Activated naive CD4-positive, alpha-beta T cell (primary cell): ENCODE measurements around the gene CHRNA1.

Experiments
- DNase-seq, 4 experiments: peaks; one replicate each; lab custom pipeline; 2025; lab: John Stamatoyannopoulos, UW

CHRNA1 gene

DNA sequence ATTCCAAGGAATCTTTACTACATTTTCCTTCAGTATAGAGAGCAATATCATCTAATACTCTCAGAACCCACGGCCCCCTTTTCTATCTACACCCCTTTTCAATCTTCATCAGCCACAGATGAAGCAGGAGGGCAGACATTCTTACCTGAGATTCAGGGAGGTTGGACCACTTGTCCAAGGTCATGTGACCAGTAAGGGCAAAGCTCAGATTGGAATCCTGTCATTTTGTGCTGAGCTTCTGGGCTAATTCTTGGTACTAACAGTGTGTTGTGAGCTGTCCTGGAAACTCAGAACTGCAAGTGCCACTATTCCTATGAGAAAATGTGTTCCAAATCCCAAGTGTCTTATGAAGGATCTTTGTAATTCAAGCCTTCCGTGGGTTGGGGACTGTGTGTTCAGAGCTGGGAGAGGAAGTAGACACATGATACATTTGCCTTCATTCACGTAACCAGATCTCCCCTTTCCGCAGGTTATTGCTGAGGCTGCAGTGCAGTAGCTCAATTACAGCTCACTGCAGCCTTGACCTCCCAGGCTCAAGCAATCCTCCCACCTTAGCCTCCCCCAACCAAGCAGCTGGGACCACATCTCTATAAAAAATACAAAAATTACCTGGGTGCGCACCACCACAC lies 3.3 kb downstream of the CHRNA1 start:
- DNase-seq, result no peak

DNA sequence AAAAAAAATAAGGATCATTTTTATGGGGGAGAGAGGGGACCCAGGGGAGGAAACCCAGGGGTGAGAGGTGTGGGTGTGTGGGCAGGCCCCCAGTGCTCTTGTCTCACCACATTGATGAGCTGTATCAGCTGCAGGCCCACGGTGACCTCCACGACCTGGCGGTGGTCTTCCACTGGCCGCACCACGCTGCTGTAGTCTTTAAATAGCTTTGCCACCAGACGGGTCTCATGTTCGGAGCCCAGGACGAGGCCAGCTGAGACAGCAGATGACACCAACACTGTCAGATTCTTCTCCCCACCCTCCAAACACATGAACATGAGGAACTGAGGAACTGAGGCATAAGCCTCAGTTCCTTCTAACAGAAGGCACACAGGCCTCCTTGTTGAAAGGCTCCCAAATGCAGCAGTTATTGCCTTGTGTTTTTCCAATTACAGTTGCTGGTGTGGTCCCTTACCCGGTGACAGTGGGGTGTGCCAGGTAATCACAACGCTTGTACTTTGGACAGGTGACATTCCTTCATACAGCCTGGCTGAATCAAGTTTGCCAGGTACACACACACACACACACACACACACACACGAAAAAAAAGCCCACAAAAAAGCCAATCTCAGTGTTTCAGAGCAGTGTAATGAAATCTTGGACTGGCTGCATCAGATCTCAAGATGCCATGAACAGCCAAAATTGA lies 4.7 kb downstream of the CHRNA1 start:
- no peak for DNase-seq

DNA sequence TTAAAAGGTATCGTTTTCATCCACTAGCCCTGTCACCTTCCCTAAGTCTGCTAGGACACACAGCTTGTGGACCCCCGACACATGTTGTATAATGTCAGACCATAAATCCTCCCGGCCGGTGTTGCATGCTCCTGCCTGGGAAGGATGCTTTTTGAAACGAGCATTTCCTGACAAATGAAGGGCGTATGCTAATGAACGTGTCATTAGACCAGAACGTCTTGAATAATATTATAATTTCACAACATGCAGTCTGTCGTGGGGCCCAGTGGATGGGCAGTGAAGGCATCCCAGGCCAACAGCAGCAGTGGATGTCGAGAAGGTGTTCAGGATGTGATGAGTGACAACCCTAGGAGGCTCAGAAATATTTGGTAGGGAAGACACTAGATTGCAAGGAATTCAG lies 7.5 kb downstream of the CHRNA1 start:
- no peak for DNase-seq

DNA sequence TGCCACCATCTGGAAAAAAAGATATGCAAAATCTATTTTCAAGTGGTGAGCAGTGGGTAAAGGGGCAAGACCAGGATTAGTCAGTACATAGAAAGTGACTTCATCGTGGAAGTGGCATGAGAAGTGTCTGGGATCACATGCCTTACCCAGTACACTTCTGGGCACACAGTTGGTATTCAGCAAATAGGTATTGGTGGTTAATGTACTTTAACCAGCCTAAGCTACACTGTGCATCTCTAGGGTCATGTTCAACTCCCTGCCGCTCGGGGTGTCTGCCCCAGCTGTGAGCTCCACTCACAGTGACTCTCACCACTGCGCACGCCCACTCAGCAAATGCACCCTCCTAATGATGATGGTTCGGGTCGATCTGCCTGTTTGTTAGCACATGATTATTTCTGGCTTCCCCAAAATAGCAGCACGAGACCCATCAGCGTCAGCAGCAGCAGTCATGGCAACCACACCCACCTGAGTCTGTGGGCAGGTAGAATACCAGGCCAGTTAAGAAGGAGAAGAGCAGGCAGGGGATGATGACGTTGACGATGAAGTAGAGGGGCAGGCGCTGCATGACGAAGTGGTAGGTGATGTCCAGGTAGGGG lies 11.1 kb downstream of the CHRNA1 start:
- DNase-seq, result no peak

DNA sequence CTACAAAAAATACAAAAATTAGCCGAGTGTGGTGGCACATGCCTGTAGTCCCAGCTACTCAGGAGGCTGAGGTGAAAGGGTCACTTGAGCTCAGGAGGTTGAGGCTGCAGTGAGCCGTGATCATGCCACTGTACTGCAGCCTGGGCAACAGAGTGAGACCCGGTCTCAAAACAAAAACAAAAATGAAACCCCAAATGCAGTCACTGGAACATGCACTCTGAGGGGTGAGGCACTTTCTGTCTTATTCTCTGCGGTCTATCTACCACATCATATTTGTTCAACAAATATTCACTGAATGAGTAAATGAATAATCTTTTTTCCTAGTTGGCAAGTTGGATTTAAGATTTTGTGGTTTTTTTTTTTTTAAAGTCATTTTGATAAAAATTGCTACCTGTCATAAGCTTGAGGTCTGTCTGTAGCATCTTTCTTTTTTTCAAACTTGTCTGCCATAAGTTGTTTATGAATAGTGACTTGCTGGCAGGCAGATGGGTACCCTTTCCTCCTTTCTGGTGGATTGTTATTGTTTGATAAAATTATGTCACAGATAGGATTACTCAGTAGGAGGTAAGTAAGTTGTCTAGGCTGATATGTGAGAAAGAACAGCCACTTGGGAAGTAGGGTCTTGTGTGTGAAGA lies 11.8 kb downstream of the CHRNA1 start:
- DNase-seq, result no peak

DNA sequence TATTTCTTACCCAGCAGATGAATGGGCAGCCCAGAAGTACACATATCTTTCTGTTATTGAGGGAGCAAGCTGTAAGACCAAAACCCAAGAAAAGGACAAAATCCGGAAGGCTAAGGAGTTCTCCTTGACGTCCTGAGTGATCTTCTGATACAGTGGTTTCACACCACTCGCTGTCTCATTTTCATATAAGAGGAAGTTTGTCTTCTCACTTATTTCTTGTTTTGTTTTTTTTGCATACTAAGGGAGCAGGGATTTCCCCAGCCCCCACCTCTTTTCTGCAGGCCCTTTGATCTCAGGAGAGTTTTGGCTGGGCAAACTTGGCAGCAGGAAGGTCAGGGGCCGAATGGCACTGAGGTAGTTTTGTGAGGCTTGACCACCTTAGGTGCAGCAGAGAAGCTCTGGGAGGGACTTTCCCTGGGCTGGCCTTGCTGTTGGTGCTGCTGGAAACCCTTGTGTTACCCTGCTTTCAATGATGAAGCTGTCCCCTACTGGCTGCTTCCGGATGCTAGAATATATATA lies 13.3 kb downstream of the CHRNA1 start:
- no peak for DNase-seq

DNA sequence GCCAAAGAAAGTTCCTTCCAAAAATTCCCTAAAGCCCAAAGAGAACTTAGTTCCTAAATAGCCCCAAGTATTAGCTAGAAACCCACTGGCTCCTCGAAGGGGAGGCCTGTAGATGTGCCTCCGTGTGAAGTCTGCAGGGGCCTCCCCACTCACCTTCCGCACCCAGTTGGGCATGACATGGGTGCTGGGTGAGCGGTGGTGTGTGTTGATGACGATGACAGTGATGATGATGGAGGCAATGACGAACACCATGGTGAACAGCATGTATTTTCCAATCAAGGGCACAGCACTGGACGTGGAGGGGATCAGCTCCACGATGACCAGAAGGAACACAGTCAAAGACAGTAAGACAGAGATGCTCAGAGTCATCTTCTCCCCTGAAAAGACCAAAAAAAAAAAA lies 14.5 kb downstream of the CHRNA1 start:
- DNase-seq, result no peak

DNA sequence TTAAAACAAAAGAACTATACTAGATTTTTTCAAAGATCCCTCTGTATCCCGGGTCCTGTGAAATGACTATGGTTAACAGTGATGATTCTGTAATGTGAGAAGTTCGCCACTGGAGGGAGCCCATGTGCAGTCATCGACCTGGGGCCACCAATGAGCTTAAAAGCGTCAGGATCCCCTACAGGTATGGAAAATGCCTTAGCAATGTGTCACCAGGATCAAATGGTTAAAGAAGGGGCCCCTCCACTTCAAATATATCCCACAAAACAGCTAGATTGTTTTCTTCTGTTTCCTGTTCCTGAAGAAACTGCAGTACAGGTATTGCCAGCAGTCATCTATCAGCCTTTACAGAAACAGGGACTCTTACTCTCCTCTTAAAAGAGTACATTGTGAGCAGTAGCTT lies 15.3 kb downstream of the CHRNA1 start:
- DNase-seq, result peak; percentile 11 to 48 (median 30)

DNA sequence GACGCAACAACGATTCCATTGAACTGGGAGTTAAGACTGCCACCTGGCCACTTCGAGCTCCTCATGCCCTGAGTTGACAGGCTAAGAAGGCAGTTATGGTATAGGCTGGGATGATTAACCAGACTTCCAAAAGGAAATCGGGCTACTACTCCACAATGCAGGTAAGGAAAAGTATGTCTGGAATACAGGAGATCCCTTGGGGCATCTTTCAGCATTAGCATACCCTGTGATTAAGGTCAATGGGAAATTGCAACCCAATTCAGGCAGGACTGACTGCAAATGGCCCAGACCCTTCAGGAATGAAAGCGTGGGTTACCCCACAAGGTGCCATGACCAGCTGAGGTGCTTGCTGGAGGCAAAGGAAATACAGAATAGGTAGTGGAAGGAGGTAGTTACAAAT lies 19.1 kb downstream of the CHRNA1 start:
- DNase-seq, result no peak

DNA sequence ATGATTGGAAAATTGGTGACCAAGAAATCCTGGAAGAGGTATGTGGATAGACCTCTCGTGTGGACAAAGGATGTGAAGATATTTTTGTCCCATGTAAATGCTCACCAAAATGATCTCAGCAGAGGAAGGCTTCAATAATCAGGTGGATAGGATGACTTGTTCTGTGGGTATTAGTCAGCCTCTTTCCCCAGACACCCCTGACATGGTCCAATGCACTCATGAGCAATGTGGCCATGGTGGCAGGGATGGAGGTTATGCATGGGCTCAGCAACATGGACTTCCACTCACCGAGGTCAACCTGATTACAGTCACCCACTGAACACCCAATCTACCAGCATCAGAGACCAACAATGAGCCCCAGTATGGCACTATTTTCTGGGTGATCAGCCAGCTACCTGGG lies 20.2 kb downstream of the CHRNA1 start:
- no peak for DNase-seq

DNA sequence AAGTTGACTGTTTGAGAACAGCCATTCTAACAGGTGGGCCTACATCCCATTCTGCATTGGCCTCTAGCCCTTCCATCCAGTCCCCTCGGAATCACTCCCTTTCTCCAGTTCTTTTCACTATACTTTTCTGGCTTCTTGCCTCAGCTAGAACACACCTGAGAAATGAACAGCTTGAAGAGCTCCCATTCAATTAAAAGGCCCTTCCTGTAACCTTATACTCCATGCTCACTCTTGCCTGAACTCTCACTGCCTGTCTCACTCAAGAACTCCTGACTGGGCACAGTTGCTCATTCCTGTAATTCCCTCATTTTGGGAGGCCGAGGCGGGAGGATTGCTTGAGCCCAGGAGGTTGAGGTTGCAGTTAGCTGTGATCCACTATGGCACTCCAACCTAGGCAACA lies 23.6 kb downstream of the CHRNA1 start:
- DNase-seq, result no peak

DNA sequence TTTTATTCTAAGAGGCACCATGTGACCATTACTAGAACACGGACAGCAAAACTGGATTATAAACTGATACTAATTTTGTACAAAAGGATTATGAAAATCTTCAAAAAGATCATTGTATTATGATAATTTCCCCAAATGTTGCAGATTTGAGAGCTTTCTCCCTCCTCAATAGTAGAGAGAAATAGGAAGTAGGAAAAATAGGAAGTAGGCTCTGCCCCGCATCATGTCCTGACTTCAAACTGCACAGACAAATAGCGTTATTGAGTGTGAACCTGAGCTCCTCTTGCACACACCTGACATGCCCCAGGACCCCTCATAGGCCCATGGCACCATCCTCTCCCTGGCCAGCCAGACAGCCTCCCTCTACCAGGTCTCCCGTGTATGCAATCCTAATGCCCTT lies 25.4 kb downstream of the CHRNA1 start:
- DNase-seq, result no peak

DNA sequence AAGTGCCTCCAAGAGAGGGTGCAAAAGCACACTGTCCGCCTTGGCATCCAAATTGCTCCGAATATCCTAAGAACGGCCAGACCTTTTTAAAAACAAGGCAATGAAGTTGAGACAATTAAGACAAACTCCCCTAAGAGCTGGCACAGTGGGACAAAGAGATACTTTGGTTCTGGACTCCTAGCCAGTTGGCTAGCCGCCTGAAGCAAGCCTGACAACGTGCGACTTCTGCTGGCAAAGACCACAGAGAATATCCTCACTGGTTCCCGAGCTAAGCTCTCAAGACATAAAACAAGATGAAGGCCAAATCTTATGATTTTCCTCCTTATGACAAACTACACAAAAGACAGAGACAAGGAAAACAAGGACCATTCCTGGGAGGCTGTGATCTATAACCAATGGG lies 32.7 kb downstream of the CHRNA1 start:
- DNase-seq, result no peak

DNA sequence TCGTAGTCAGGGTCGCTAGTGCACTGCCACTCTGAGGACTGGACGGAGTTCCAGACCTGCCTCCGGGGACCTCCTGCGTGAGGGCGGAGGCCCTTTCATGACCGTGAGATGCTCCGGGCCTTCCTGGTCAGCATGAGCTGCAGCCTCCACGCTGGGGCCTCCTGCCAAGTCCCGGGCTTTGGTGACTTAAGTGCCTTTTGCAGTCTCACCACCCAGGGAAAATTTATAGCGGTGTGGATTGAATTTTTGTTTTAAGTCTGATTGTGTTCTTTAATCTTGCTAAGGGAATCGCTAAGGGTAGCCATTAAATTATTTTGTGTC lies 33.6 kb downstream of the CHRNA1 start:
- DNase-seq, result no peak

DNA sequence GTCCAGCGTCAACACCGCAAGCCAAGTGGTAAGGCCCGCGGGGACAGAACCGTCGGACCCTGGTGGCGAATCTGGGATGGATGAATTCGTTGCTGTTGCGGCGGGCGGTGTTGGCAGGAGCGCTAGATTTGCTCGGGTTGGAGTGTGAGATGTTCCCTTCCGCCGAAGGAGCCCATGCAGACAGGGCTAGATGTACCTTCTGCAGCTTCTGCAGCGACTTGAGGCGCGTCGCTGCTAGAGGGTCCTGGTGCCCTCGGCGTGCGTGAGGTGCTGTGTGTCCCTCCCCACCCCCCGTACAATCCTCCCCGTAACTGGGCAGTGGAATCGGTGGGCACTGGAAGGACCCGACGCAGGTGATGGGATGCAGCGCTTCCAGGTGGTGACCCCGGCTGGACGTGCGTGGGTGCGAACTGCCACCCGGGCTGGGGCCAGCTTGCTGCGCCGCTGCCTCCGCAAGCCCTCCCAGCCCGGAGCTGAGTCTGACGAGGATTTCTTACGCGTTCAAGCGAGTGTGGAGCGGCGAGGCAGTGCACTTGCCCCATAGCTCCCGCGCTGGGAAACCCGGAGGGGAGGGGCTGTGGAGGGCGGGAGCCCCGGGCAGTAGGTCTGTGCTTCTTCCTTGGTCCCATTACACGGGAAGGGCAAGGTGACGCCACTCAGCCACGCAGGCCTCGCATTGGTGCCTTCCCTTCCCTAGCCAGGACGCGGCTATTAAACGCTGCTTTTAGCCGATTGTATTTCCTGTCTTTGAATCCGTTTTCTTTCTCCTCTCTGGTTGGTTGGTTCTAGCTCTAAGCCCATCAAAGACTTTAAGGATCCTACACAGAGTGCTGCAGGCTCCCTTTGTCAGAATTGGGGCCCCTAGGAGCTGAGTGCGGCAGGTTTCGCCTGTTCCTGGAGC lies 34.2 kb downstream of the CHRNA1 start:
- DNase-seq, result peak in 1 of 4 experiments; percentile 8

DNA sequence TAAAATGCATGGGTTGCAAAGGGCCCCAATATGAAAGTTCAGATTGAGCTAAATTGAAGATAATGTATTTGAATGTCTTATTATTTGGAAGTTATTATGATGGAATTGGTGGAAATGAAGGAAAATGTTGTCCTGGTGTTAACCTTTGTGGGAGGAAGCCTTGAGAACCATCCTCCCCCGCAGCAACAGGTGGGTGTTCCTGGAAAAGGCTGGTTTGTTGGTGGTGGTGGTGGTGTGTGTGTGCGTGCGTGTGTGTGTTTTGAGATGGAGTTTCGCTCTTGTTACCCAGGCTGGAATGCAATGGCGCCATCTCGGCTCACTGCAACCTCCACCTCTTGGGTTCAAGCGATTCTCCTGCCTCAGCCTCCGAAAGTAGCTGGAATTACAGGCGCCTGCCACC lies 36.2 kb downstream of the CHRNA1 start:
- DNase-seq, result no peak

DNA sequence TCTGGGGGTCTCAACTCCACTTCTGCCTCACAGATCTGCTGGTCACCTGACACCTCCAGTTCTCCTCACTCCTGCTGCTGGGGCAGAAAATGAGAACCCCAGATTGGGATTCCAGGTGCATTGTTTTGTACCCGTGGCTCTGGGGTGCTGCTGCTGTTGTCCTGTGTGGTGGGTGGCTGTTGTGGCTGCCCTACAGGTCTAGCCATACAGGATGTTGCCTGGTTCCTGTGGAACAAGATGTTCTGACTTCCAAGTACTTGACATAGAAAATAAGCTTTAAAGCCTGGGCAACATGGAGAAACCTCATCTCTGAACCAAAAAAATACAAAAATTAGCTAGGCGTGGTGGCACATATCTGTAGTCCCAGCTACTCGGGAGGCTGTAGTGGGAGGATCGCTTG lies 38.1 kb downstream of the CHRNA1 start:
- DNase-seq, result no peak

DNA sequence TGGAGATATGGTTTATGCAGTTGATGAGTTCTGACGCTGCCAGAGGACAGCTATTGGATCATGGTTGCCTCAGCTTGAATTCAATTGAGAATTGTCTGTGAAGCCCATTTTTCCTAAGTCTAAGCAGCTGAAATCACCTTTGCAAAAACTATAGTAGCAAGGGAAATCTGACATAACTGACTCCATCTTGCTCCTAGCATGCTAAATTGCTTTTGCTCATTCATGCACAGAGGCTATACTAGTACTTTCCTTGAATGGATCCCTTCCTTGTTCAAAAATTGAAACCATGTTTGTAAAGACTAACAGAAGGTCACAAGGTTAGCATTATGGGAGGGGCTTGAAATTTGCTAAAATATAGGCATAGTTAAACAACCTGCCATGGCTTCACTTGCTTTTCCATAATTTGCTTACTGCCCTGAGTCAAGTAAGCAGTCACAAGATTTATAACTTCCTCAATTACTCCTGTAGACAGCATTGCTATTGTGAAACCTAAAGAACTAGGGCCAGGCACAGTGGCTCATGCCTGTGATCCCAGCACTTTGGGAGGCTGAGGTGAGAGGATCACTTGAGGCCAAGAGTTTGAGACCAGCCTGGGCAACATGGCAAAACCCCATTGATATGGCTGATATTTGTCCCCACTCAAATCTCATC lies 41.2 kb downstream of the CHRNA1 start:
- DNase-seq, result no peak

DNA sequence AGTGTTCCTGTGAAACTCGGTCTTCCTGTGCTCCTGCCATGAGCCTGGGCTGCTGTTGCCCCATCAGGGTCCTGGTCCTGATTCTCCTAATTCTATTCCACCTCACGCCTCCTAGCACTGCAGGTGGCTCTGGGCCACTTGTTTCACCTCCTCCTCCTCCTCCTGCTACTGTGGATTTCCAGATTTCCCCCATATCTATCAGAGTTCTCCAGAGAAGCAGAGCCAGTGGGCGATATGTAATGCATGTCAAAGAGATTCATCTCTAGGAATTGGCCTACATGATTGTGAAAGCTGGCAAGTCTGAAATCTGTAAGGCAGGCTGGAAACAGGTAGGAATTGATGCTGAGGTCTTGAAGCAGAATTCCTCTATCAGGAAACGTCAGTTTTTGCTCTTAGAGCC lies 45.3 kb downstream of the CHRNA1 start:
- no peak for DNase-seq

DNA sequence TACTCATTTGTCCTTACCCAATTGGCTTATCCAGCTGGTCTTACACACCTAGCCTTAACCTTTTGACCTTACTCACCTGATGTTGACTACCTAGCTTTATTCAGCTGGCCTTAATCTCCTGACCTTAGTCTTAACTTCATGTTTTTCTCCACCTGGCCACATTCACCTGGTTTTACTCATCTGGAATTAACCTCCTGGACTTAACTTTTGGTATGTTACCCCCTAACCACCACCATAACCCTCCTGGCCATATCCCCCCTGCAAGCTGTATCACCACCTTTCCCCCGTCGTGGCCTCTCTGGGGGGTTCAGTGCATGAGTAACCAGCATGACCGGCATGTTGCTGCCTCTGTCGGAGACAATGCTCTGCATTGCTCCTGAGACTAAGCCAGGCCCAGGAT lies 45.7 kb downstream of the CHRNA1 start:
- DNase-seq, result no peak

DNA sequence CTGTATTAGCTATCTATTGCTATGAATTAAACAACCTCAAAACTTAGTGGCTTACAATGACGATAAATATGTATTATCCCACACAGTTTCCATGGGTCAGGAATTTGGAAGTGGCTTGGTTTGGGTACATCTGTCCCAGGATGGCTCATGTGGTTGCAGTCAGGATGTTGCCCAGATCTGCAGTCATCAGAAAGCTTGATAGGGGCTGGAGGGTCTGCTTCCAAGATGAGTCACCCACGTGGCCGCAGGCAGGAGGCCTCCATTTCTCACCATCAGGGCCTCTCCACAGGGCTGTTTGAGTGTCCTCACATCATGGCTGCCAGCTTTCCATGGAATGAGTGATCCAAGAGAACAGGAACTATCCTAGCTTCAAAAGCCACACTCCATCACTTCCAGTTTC lies 46.4 kb downstream of the CHRNA1 start:
- DNase-seq, result no peak

DNA sequence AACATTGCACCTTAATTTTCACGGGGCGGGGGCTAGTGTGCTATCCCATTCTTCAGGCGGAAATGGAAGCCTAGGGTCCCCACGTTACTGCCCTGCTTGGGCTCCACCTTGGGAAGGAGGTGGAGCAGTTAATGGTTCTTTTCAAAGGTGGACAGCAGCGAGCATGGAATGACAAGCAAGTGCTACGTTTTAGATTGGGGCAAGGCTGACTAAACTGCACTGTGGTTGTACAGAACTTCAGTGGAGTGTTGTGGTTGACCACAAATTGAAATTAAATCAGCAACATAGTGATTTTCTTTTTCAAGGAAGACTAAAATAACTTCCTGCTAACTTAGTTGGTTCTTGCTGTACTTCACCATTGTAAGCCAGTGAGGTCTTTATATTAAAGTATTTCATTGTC lies 47.0 kb downstream of the CHRNA1 start:
- DNase-seq, result no peak
